PC-9 (cell line): ENCODE measurements around the gene ATG2B. TPM values are rescaled to one million over a fixed set of nuclear protein-coding genes. Genes with fewer than 3 reads are reported as not detected.

Experiments used
- BruUV-seq: library from RNA; stranded (reverse); fragments of 400-500 nt; replicated peaks from 2 replicates; lab custom pipeline; 2021; lab: Mats Ljungman, UMichigan
- CTCF ChIA-PET: fragments of 300-600 bp; sonication (Branson Sonifier 250); formaldehyde crosslinking; loops from one replicate; lab custom pipeline; 2022; ENCODE audit warnings: antibody characterized with exemption; lab: Charles Lee
- POLR2A ChIA-PET: fragments of 300-600 bp; sonication (Branson Sonifier 250); formaldehyde crosslinking; loops from one replicate; lab custom pipeline; 2022; ENCODE audit warnings: antibody characterized with exemption; ENCODE audit not compliant: unreplicated experiment; lab: Charles Lee
- DNase-seq, 2 experiments: peaks; one replicate each; pipeline versions ENCODE4 v3.0.0 to v3.0.0-alpha.2; 2015 to 2022; ENCODE audit warnings: mixed read lengths in 1 of 2
- H2AFZ ChIP-seq: fragments of 200-600 bp; sonication (generic); 2 replicates; pipeline ENCODE4 v1.8.1; 2017; ENCODE audit warnings: antibody characterized with exemption
- H3F3A ChIP-seq: fragments of 200-600 bp; sonication (generic); 2 replicates; pipeline ENCODE4 v1.8.1; 2017; ENCODE audit warnings: antibody characterized with exemption, mild to moderate bottlenecking, low read depth; ENCODE audit not compliant: insufficient read depth
- H3K27ac ChIP-seq: fragments of 200-600 bp; sonication (generic); 2 replicates; pipeline ENCODE4 v1.6.1; 2016; ENCODE audit warnings: mixed run types
- H3K27me3 ChIP-seq: fragments of 200-600 bp; sonication (generic); 2 replicates; pipeline ENCODE4 v1.6.1; 2016; ENCODE audit warnings: low read depth, mixed run types; ENCODE audit not compliant: insufficient read depth
- H3K36me3 ChIP-seq: fragments of 200-600 bp; sonication (generic); 2 replicates; pipeline ENCODE4 v1.6.1; 2016; ENCODE audit warnings: low read depth, mixed run types
- H3K4me1 ChIP-seq: fragments of 200-600 bp; sonication (generic); replicated peaks from 2 replicates; pipeline ENCODE4 v1.6.1; 2016; ENCODE audit warnings: mixed run types; ENCODE audit not compliant: insufficient read depth
- H3K4me2 ChIP-seq: fragments of 200-600 bp; sonication (generic); 2 replicates; pipeline ENCODE4 v1.6.1; 2017; ENCODE audit warnings: mixed run types
- H3K4me3 ChIP-seq: fragments of 200-600 bp; sonication (generic); 2 replicates; pipeline ENCODE4 v1.6.1; 2016; ENCODE audit warnings: mixed run types
- H3K79me2 ChIP-seq: fragments of 200-600 bp; sonication (generic); 2 replicates; pipeline ENCODE4 v1.6.1; 2017; ENCODE audit warnings: low read depth, mixed run types
- H3K9me2 ChIP-seq: fragments of 200-600 bp; sonication (generic); 2 replicates; pipeline ENCODE4 v1.8.1; 2017; ENCODE audit warnings: mild to moderate bottlenecking; ENCODE audit not compliant: insufficient read depth
- H3K9me3 ChIP-seq: fragments of 200-600 bp; sonication (generic); 2 replicates; pipeline ENCODE4 v1.8.1; 2016; ENCODE audit warnings: low read depth; ENCODE audit not compliant: insufficient read depth
- H4K20me1 ChIP-seq: fragments of 200-600 bp; sonication (generic); 2 replicates; pipeline ENCODE4 v1.8.1; 2017; ENCODE audit not compliant: insufficient read depth
- EZH2 ChIP-seq: fragments of 200-600 bp; sonication (generic); IDR thresholded peaks from 2 replicates; pipeline ENCODE4 v1.8.0; 2017; ENCODE audit warnings: antibody characterized with exemption, low read depth
- intact Hi-C: fragments of 100-400 bp; cut with micrococcal nuclease; formaldehyde crosslinking; loops from one replicate; pipeline ENCODE4 v1.10.0; 2022; ENCODE audit not compliant: unreplicated experiment
- total RNA-seq: library from RNA; stranded (reverse); gene quantifications from 2 replicates; pipeline ENCODE4 v1.2.3, GENCODE V29; 2021
- TF ChIP-seq, protein P1 (sequence below): fragments of 200-600 bp; sonication (generic); conservative IDR thresholded peaks from 2 replicates; pipeline ENCODE4 v1.6.1; 2017; ENCODE audit warnings: mixed run types, antibody characterized with exemption, mild to moderate bottlenecking, moderate library complexity

ATG2B gene
- total RNA-seq, 1 experiment from 2014 or later, result 6.6 TPM

DNA sequence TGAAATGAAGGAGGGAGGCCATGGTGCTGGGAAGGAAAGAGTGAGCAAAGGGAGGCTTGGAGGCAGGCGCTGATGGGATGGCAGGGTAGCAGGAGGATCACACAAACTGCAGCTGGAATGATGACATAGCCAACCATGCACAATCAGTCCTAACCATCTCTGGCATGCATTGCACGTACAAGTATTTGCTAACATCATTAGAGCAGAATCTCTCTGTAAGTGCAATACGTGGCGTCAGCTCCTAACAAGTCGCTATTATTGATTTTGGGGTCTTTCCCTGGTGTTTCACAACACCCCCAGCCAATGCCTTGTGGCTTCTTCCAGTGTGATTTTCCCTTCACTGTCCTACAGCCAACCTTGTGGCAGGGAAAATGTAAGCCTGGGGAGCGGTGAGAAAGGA lies 88.6 kb downstream of the ATG2B start:
- Histone ChIP-seq H3K9me3 (no peaks in the 10 kb centered on the region; the same call in none of the 2 replicates), H2AFZ (no peak overlapping the region), H3K27ac (no peak overlapping the region), H3F3A (peaks cover 22% of the 10 kb centered on the region), H3K36me3 (no peaks in the 10 kb centered on the region), H3K4me1 (peaks cover 25% of the 10 kb centered on the region), H3K79me2 (no peaks in the 10 kb centered on the region), H3K9me2 (no peaks in the 10 kb centered on the region), H3K27me3 (no peaks in the 10 kb centered on the region), H3K4me2 (no peak overlapping the region), H3K4me3 (no peak overlapping the region), H4K20me1 (no peaks in the 10 kb centered on the region)
- BruUV-seq, result no TSS peak
- ChIA-PET CTCF (no interaction called here), POLR2A (no interaction called here)
- intact Hi-C loops, result no loop called here
- TF ChIP-seq EZH2, result no peak
- TF ChIP-seq, protein P1, sequence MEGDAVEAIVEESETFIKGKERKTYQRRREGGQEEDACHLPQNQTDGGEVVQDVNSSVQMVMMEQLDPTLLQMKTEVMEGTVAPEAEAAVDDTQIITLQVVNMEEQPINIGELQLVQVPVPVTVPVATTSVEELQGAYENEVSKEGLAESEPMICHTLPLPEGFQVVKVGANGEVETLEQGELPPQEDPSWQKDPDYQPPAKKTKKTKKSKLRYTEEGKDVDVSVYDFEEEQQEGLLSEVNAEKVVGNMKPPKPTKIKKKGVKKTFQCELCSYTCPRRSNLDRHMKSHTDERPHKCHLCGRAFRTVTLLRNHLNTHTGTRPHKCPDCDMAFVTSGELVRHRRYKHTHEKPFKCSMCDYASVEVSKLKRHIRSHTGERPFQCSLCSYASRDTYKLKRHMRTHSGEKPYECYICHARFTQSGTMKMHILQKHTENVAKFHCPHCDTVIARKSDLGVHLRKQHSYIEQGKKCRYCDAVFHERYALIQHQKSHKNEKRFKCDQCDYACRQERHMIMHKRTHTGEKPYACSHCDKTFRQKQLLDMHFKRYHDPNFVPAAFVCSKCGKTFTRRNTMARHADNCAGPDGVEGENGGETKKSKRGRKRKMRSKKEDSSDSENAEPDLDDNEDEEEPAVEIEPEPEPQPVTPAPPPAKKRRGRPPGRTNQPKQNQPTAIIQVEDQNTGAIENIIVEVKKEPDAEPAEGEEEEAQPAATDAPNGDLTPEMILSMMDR, result no peak
- no peak for DNase-seq

- CTCF ChIA-PET, result no interaction called here
- no peak for DNase-seq
- Histone ChIP-seq H3K27me3 (no peaks in the 10 kb centered on the region), H3K79me2 (no peaks in the 10 kb centered on the region), H3F3A (peaks cover 25% of the 10 kb centered on the region), H3K4me1 (peaks cover 30% of the 10 kb centered on the region), H3K9me2 (no peaks in the 10 kb centered on the region), H3K4me2 (no peak overlapping the region), H3K9me3 (no peaks in the 10 kb centered on the region; the same call in none of the 2 replicates), H2AFZ (no peak overlapping the region), H4K20me1 (no peaks in the 10 kb centered on the region), H3K4me3 (no peak overlapping the region), H3K27ac (no peak overlapping the region), H3K36me3 (no peaks in the 10 kb centered on the region)
- TF ChIP-seq EZH2, result no peak
- TF ChIP-seq, protein P1, result no peak
- no TSS peak for BruUV-seq
- intact Hi-C loops, result no loop called here
- POLR2A ChIA-PET, result no interaction called here
These were observed 89.0 kb downstream of the ATG2B start for GRCh38 chr14:96274122-96274521.

DNA sequence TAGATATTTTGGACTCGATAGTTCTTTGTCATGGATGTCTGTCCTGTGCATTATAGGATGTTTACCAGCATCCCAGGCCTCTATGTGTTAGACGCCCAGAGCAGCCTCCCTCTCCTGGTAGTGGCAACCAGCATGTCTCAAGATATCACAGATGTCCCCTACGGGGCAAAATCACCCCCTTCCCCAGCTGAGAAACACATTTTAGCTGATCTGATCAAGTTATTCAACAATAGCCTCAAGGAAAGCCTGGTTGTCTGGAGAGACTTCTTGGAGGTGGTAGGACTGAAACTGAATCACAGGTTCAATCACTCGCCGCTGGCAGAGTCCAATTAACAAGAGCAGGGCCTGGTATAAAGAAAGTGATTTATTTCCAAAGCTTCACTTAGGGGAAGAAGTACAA lies 89.5 kb downstream of the ATG2B start:
- Histone ChIP-seq H3K4me3 (no peak overlapping the region), H3F3A (peaks cover 28% of the 10 kb centered on the region), H3K4me1 (peaks cover 33% of the 10 kb centered on the region), H3K27ac (no peak overlapping the region), H3K27me3 (no peaks in the 10 kb centered on the region), H3K36me3 (no peaks in the 10 kb centered on the region), H3K79me2 (no peaks in the 10 kb centered on the region), H3K4me2 (no peak overlapping the region), H3K9me2 (no peaks in the 10 kb centered on the region), H3K9me3 (no peaks in the 10 kb centered on the region; the same call in none of the 2 replicates), H4K20me1 (no peaks in the 10 kb centered on the region), H2AFZ (no peak overlapping the region)
- ChIA-PET CTCF (no interaction called here), POLR2A (no interaction called here)
- BruUV-seq, result no TSS peak
- TF ChIP-seq EZH2, result no peak
- TF ChIP-seq, protein P1, result no peak
- intact Hi-C loops, result no loop called here
- DNase-seq, result no peak
